Fibroblast of skin of right quadriceps (primary cell): ENCODE data around the gene FAF1.

Experiments
- DNase-seq: peaks from one replicate; pipeline ENCODE4 v3.0.0-alpha.2; 2013

The FAF1 gene

DNA sequence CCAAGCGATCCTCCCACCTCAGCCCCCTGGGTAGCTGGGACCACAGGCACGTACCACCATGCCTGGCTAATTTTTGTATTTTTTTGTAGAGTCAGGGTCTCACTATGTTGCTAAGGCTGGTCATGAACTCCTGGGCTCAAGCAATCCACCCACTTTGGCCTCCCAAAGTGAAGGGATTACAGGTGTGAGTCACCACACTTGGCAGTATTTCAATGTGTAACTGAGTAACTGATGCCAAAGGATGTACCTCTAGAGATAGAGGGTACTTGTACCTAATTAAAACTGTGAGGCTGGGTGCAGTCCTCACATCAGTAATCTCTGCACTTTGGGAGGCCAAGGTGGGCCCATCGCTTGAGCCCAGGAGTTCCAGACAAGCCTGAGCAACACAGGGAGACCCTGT, 278.1 kb downstream of the FAF1 start:
- DNase-seq: peak; percentile 28

DNA sequence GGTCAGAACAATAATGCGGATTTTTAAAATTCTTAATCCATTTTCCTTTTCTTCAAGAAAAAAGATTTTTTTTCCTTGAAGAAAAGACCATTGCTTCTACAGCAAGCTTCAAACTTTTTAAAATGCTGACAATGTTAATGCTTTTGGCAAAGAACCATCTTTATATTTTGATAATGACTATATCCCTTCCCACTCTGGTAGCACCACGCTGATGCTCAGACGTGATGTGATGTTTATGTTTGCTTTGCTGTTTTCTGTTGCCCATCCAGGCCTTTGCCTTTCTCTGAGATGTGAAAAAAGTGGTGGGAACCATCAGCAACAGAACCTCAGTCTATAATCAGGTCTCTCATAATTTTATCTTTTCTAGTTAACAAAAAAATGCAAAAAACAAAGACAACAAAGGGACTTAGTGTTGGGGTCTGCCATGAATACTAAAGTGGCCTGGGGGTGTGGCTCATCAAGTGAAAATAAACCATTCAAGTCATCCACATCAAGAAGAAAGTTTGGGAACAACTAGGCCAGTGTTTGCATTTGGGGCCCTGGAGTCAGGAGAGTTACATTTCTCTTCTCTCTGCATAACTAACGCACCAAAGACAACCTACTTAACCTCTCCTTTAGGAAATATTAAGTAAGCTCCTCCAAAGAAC, 292.2 kb downstream of the FAF1 start:
- no peak for DNase-seq

DNA sequence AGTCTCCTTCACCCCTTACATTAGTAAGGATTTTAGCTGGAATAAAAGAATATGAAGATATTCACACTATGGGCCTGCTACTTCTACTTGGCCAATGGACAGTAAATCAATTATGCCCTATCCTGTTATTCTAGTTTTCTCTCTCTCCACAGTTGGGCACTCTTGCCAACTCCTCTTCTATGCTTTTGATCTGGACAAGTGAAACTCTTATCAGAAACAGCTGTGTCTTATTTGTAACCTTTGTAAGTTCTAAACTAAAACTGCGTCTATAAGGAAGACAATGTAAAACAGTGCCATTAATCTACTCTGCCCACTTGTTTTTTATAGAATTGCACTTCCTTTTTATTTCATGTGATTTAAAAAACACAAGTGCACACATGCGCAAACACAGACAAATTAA, 292.8 kb downstream of the FAF1 start:
- DNase-seq: no peak

- no peak for DNase-seq
Observed at GRCh38 chr1:50666849-50667248, 293.2 kb downstream of the FAF1 start.

- no peak for DNase-seq
Observed at GRCh38 chr1:50665413-50665812, 294.7 kb downstream of the FAF1 start.

- no peak for DNase-seq
Observed at GRCh38 chr1:50661626-50662025, 298.4 kb downstream of the FAF1 start.

DNA sequence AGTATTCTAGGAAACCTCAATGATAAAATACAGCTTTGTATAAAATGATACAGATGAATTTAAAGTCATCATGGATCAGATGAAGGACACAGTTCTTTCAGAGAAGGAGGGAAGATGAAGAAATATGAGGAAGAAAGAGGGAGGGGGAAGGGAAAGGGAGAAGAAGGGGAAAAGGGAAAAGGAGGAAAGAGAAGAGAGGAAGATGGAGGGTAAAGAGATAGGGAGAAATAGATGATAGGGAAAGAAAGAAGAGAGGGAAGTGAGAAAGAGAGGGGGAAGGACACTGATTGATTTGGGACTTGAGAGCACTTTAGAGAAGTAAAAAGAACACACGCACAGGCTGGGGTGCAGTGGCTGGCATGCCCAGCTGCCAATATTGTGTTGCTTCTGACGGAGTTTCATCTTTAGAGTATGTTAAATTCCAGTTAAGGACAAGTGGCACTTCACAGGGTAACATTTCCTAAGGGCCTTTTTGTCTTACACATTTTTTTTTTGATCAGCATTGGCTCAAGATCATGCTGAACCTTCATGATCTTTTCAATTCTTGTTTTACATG, 300.9 kb downstream of the FAF1 start:
- no peak for DNase-seq

GRCh38 chr1:50658459-50659076, 301.5 kb downstream of the FAF1 start:
- DNase-seq: peak; percentile 40

DNA sequence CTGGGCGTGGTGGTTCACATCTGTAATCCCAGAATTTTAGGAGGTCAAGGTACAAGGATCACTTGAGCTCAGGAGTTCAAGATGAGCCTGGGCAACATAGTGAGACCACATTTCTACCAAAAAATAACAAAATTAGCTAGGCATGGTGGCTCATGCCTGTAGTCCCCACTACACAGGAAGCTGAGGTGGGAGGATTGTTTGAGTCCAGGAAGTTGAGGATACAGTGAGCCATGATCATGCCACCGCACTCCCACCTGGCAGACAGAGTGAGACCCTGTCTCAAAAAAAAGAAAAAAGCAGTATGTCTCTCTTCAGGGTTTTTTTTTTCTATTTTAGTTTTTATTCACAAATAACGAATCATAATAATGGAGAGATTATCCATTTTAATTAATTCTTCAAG, 303.1 kb downstream of the FAF1 start:
- DNase-seq: no peak

GRCh38 chr1:50651476-50652263, 308.4 kb downstream of the FAF1 start:
- no peak for DNase-seq

DNA sequence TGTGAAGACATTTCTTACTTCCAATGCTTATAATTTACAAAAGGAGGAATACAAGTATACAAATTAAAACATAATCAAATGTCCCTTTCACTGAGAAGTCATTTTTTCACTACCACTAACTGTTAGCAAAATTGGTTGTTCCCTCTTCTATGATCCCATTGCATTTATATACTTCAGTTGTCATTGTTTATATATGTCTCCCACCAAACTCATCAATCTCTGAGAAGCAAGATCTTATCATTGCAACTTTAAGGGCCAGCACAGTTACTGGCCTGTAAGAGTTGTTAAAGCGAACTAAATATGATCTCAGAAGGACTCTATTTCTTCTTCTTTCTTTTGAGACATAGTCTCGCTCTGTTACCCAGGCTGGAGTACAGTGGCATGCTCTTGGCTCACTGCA, 313.5 kb downstream of the FAF1 start:
- no peak for DNase-seq

DNA sequence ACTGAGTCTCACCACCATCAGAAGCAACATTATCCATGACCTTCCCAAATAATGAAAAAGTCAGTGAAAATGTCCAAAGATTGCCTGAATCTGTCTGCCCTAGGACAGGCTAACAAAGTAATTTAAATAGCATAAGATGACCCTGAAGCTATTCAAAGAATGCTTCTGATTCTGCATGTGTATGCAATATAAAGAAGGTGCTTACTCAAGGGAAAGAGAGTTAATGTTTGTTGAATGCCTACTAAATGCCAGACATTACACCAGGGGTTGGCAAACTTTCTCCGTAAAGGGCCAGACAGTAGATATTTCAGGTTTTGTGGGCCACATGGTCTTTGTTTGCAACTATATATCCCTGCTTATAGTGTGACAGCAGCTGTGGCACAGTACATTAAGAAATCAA, 314.9 kb downstream of the FAF1 start:
- no peak for DNase-seq

DNA sequence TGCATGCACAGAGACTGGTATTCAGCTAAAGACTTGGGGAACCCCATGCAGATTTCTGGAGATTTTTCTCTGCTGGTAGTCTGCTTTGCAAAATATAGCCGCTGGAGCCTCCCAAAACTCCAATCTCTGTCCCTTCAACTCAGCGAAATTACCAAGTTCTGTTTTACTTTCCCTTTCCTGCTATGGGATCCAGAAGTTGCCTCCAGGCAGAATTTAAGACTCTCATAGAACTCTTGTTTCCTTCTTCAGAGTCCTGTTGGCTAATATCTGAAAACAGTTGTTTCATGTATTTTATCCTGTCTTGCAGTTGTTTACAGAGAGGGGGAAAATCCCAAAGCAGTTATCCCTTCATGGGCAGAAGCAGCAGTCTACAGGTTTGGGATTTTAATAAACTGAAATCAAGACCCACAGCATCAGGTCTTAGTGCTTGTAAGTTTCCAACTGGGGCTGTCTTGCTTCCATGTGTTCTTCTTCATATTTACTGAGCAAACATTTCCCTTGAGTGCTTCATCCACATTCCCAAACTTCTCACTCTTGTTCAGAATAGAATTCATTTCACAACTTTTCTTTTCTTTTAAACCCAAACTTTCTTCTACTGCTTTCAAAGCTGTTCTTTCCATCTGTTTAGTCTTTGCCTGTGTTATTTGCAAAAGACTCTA, 315.5 kb downstream of the FAF1 start:
- no peak for DNase-seq

GRCh38 chr1:50637460-50637859, 322.6 kb downstream of the FAF1 start:
- peak; percentile 10 for DNase-seq

DNA sequence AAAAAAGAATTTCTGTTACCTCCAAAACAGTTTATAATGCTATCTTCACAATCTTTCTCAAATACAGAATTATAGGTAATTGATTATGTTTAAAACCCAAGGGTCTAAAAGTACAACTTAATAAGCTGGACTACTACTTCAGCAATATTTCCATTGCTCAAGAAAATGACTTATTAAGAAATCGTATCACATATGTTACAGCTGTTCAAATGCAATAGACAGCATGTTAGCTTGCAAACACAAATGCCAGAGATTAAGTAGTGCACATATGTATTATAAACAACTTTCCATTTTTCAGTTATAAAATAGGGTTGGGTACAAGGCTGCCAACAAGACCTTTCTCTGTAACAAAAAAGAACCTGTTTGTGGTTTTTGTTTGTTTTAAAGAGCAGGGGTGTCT, 325.8 kb downstream of the FAF1 start:
- no peak for DNase-seq

DNA sequence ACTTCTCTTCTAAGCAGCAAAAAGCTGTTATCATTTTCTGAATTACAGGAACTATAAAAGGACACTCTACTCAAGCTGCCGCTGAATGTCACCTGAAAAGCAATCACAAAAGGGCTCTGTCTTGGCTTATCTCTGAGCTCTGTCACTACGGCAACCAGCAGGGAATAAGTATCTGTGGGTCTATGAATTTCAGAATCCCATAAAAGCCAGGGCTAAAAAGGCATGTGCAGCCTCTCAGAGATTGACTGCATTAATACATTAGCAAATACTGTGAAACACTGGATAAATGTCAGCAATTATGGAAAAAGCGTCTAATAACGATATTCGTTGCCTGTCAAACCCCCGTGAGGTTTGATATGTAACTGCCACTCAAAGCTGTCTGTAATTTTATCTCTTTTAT, 326.6 kb downstream of the FAF1 start:
- DNase-seq: no peak

DNA sequence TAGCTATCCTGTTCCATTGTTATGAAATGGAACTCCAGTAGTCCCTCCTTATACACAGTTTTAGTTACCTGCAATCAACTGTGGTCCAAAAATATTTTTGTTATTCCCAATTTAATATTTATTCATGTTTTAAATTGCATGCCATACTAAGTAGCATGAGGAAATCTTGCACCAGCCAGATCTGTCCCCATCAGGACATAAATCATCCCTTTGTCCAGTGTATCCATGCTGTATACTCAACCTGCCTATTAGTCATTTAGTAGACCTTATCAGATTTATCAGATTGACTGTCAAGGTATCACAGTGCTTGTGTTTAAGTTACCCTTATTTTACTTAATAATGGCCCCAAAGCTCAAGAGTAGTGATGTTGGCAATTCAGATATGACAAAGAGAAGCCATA, 328.9 kb downstream of the FAF1 start:
- no peak for DNase-seq

GRCh38 chr1:50622259-50622658, 337.8 kb downstream of the FAF1 start:
- DNase-seq: no peak

DNA sequence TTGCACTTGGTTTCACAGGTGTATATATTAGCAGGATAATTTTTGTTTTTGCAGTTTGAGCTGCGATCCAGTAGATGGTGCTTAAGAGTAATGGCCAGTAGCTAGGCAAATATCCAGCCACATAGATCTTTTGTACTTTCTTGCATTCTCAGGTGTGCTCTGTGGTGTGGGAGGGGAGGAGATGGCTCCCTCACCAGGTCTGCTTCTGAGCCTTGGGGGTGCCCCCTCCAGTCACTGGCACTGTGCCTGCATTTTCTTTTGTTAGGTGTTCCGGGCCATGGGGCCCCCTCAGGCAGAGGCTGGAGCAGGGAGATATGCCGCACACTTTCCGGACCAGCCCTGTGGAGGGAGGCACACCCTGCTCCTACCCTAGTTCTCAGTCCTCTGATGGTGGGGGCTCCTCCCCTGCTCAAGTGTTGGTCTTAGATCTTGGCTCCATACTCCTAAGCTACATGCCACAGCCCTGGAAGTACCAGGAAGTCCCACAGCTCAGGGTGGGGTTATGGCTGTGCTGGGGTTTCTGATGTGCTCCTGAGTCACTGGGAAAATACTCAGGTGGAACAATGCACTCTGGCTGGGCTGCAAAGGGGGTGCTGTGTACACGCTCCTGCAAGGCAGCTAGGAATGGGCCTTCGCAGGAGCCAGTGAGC, 339.3 kb downstream of the FAF1 start:
- no peak for DNase-seq

- DNase-seq: peak; percentile 10
Observed at GRCh38 chr1:50615036-50615750, 344.9 kb downstream of the FAF1 start.

DNA sequence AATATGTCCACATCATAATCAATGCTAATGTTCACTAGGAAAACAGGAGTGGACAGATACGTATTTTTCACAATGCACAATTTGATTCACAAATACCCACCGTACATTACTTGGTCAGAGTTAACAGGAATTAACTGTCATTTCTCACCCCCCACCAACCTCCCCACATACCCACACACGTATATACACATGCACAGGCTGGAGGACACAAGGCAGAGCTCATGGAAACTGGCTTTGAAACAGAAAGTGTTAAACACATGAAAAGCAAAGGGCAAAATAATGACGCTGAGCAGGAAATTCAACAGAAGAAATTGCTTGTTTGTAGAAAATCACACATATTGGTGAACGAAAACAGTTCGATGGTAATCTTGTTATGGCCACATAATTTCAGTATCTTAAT, 348.4 kb downstream of the FAF1 start:
- no peak for DNase-seq

- no peak for DNase-seq
Observed at GRCh38 chr1:50610563-50610962, 349.5 kb downstream of the FAF1 start.
